ENCODE data around the gene FAM83D. TPM values are rescaled to one million over a fixed set of nuclear protein-coding genes. Genes with fewer than 3 reads are reported as not detected.

The FAM83D gene
- total RNA-seq, 1 experiment from 2014 or later = 48.1 TPM

DNA sequence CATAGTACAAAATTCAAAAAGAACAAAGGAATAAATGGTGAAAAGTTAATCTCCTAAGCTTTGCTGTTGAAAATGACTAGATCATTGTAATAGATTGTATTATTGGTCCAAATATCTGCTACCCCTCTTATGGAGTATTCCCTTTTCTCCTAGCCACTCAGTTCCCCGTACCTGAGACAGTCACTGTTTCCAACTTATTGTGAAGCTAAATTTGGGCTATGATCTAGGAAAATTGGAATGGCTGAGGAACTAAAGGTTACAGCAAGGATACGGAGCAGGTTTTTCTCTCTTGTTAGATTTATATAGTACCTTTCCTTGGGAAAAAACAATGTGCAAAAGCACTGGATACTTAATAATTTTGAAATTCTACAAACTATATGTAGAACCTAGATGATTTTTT is 53.2 kb downstream of the FAM83D start:
- H4K8ac ChIP-seq (replicated peaks; ENCODE audit: insufficient read length, low read depth, low read length) = no peak overlapping the region

More for the DNA sequence above, 53.2 kb downstream of the FAM83D start:
- no peaks in the 10 kb centered on the region for H3K27me3 Mint-ChIP-seq (ENCODE audit: low read depth)
- no peak overlapping the region for H3K4me3 Mint-ChIP-seq
- H3K18ac ChIP-seq (ENCODE audit: insufficient read length, low read depth, low read length) = no peak overlapping the region
- WGBS (ENCODE audit: extremely low coverage, insufficient read length, low lambda C conversion rate) = no CpG with 5 or more reads among the region's 2 CpGs
- no peak overlapping the region for H3K23ac ChIP-seq (ENCODE audit: insufficient read length, low read depth, low read length)
- no peaks in the 10 kb centered on the region for H3K27me3 ChIP-seq (ENCODE audit: insufficient read depth, low read length)
- peaks cover 0 to 5% (median 0%) of the 10 kb centered on the region in 3 experiments; a peak in 3 of 7 replicates for H3K36me3 Mint-ChIP-seq (ENCODE audit: insufficient read depth in 1 of 3, low read depth in 3 of 3)
- no peaks in the 10 kb centered on the region for H3K23me2 ChIP-seq (ENCODE audit: insufficient read length, low read depth, low read length, poor library complexity, severe bottlenecking)
- no peak overlapping the region for H2AK5ac ChIP-seq (ENCODE audit: insufficient read length, low read length)
- no peaks in the 10 kb centered on the region for H3K79me1 ChIP-seq (ENCODE audit: insufficient read depth, low read depth, low read length, poor library complexity, severe bottlenecking)
- H3K9me3 ChIP-seq (ENCODE audit: control insufficient read depth, low read depth, low read length) = no peaks in the 10 kb centered on the region
- no peak overlapping the region for H3K56ac ChIP-seq (ENCODE audit: insufficient read length, low read depth, low read length)
- H2BK12ac ChIP-seq (ENCODE audit: insufficient read length, low read depth, low read length) = no peak overlapping the region
- no peaks in the 10 kb centered on the region for H4K20me1 ChIP-seq (ENCODE audit: control insufficient read depth, insufficient read depth, insufficient read length)
- no peak overlapping the region for H3K14ac ChIP-seq (ENCODE audit: insufficient read depth, low read length)
- H2BK15ac ChIP-seq (ENCODE audit: low read depth, low read length) = no peak overlapping the region
- H2BK5ac ChIP-seq (ENCODE audit: insufficient read length, low read length) = no peak overlapping the region
- H3K4ac ChIP-seq (ENCODE audit: low read depth, low read length) = no peak overlapping the region
- peaks cover 5 to 6% of the 10 kb centered on the region in 2 experiments for H3K4me1 Mint-ChIP-seq
- H3K27ac Mint-ChIP-seq = no peak overlapping the region
- H2BK120ac ChIP-seq (ENCODE audit: low read depth, low read length, poor library complexity, severe bottlenecking) = no peak overlapping the region
- no peak overlapping the region for H3K27ac ChIP-seq (ENCODE audit: insufficient read length, low read depth, low read length)
- no peak overlapping the region for H4K91ac ChIP-seq (ENCODE audit: insufficient read length, low read depth, low read length)
- H3K9me3 Mint-ChIP-seq = no peaks in the 10 kb centered on the region
- no peak overlapping the region for H3T11ph ChIP-seq (ENCODE audit: low read length)
- no peaks in the 10 kb centered on the region; the same call in 1 of the 2 replicates for H3K79me2 ChIP-seq (ENCODE audit: insufficient read depth, low read length)
- DNase-seq = no peak
- H3K4me2 ChIP-seq (ENCODE audit: insufficient read depth, insufficient read length, low read length) = no peak overlapping the region
- TF ChIP-seq, protein P1, sequence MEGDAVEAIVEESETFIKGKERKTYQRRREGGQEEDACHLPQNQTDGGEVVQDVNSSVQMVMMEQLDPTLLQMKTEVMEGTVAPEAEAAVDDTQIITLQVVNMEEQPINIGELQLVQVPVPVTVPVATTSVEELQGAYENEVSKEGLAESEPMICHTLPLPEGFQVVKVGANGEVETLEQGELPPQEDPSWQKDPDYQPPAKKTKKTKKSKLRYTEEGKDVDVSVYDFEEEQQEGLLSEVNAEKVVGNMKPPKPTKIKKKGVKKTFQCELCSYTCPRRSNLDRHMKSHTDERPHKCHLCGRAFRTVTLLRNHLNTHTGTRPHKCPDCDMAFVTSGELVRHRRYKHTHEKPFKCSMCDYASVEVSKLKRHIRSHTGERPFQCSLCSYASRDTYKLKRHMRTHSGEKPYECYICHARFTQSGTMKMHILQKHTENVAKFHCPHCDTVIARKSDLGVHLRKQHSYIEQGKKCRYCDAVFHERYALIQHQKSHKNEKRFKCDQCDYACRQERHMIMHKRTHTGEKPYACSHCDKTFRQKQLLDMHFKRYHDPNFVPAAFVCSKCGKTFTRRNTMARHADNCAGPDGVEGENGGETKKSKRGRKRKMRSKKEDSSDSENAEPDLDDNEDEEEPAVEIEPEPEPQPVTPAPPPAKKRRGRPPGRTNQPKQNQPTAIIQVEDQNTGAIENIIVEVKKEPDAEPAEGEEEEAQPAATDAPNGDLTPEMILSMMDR (conservative IDR thresholded peaks at IDR 0.05) = no peak
- H3K4me1 ChIP-seq (ENCODE audit: insufficient read depth, low read length) = no peaks in the 10 kb centered on the region
- H2BK20ac ChIP-seq (ENCODE audit: low read depth, low read length, poor library complexity, severe bottlenecking) = no peak overlapping the region
- H4K5ac ChIP-seq (ENCODE audit: insufficient read length, low read depth, low read length) = no peak overlapping the region
- no peak overlapping the region for H3K9ac ChIP-seq (ENCODE audit: extremely low read depth, insufficient read length, low read length)
- no peak overlapping the region for H2AFZ ChIP-seq (ENCODE audit: low read length)
